ENCODE measurements around the gene SRRT. TPM values are rescaled to one million over a fixed set of nuclear protein-coding genes. Genes with fewer than 3 reads are reported as not detected.

SRRT gene
- total and polyA plus RNA-seq, 2 donors (not counting 1 experiment from before 2014, with no cell fraction given), result 198 to 209 TPM

- DNase-seq, result peak; percentile 91
- 11% methylated on average over 9 of the region's 21 CpGs for WGBS (ENCODE audit: insufficient coverage)
- H3K9ac ChIP-seq (ENCODE audit: low read length), result peak overlapping the region; percentile 24
- H3K27ac ChIP-seq (ENCODE audit: low read length in 2 of 2), result peak overlapping the region; percentile 74 to 76
- peaks cover 0 to 16% (median 0%) of the 10 kb centered on the region in 3 donors for H3K9me3 ChIP-seq (ENCODE audit: control extremely low read depth in 1 of 3, control insufficient read depth in 2 of 3, insufficient read depth in 1 of 3, low read length in 2 of 3)
- H3K36me3 ChIP-seq (replicated peaks in 1 of 2; ENCODE audit: control extremely low read depth in 1 of 2, control insufficient read depth in 1 of 2, extremely low read depth in 1 of 2, insufficient read depth in 2 of 2, low read length in 1 of 2), result peaks cover 0 to 53% of the 10 kb centered on the region in 2 experiments
- POLR2A ChIA-PET, result interaction anchor here (0.6 to 5.6 kb wide), 3 partner anchors 12 to 361 kb away, joined by 5 to 84 read pairs (median 9); partner anchors contain the start of gene SRRT
- Mint-ChIP-seq H3K4me3 (peak overlapping the region; percentile 87), H3K27ac (peak overlapping the region; percentile 92), H3K9me3 (ENCODE audit: insufficient read depth) (no peaks in the 10 kb centered on the region), H3K27me3 (peaks cover 16% of the 10 kb centered on the region), H3K4me1 (peaks cover 55% of the 10 kb centered on the region)
- H2AFZ ChIP-seq (ENCODE audit: insufficient read depth, low read depth, low read length, poor library complexity, severe bottlenecking), result no peak overlapping the region
- no peak for TF ChIP-seq EZH2 (IDR thresholded peaks at IDR 0.05; ENCODE audit: borderline replicate concordance, insufficient read depth, low read depth, low read length, poor library complexity, severe bottlenecking)
- TF ChIP-seq CTCF (IDR thresholded peaks at IDR 0.05), result no peak
- intact Hi-C loops (cut with micrococcal nuclease), result loop anchor here (1.0 to 2.0 kb wide), 3 partner anchors 12 to 357 kb away; partner anchors contain the start of genes FIS1, SLC12A9 and SRRT
- H3K4me3 ChIP-seq (ENCODE audit: control extremely low read depth in 1 of 5, extremely low read depth in 1 of 5, insufficient read depth in 1 of 5, low read depth in 2 of 5, low read length in 4 of 5), result peak overlapping the region in 4 of 5 experiments; percentile 1 to 52 (median 26)
- CTCF ChIA-PET, result interaction anchor here (1.2 to 3.8 kb wide), 5 partner anchors 12 to 256 kb away, joined by 3 to 17 read pairs (median 5); partner anchors contain the start of genes POP7, SLC12A9 and SRRT
- peak; percentile 65 for ATAC-seq (ENCODE audit: low read depth)
- H3K4me1 ChIP-seq (ENCODE audit: control insufficient read depth in 2 of 2, insufficient read depth in 2 of 2, low read length in 2 of 2), result peaks cover 38 to 48% of the 10 kb centered on the region in 2 donors
- peaks cover 0 to 23% (median 6%) of the 10 kb centered on the region in 4 experiments for H3K27me3 ChIP-seq (replicated peaks in 1 of 4; ENCODE audit: control extremely low read depth in 1 of 4, control insufficient read depth in 3 of 4, insufficient read depth in 4 of 4, low read length in 3 of 4)
- H4K20me1 ChIP-seq (ENCODE audit: control insufficient read depth, insufficient read depth, low read length, poor library complexity, severe bottlenecking), result peaks cover 30% of the 10 kb centered on the region
- peak overlapping the region; percentile 99 for H3K4me2 ChIP-seq (replicated peaks; ENCODE audit: low read depth, low read length, poor library complexity, severe bottlenecking)
- H3K79me2 ChIP-seq (ENCODE audit: control insufficient read depth, insufficient read depth, low read length), result peaks cover 20% of the 10 kb centered on the region
Observed at GRCh38 chr7:100887516-100888290, 12.8 kb downstream of the SRRT start.
